HL-60 (cell line): ENCODE measurements around the gene PUM2.

Source experiments
- CTCF ChIP-seq: IDR thresholded peaks from one replicate; pipeline ENCODE4 v1.5.1; 2011; ENCODE audit warnings: low read length, control low read depth, inconsistent platforms; ENCODE audit not compliant: insufficient read depth
- GABPA ChIP-seq: IDR thresholded peaks from 2 replicates; pipeline ENCODE4 v1.6.1; 2012; ENCODE audit warnings: low read depth
- POLR2AphosphoS5 ChIP-seq: IDR thresholded peaks from 2 replicates; pipeline ENCODE4 v1.6.1; 2012; ENCODE audit warnings: low read depth
- REST ChIP-seq: IDR thresholded peaks from 2 replicates; pipeline ENCODE4 v1.6.1; 2012; ENCODE audit warnings: low read depth; ENCODE audit not compliant: insufficient replicate concordance

GRCh38 chr2:20220806-20221554, 129.7 kb downstream of the PUM2 start:
- no peak for TF ChIP-seq POLR2AphosphoS5
- TF ChIP-seq CTCF = no peak
- TF ChIP-seq REST = no peak
- no peak for TF ChIP-seq GABPA
